Transverse colon (tissue), 4 donors: Measurements from ENCODE around the gene ZCCHC4. TPM values are rescaled to one million over a fixed set of nuclear protein-coding genes. Genes with fewer than 3 reads are reported as not detected.
A peak's percentile ranks its signal among the peaks of the same experiment; 100 is the strongest.

Experiments
- DNase-seq: peaks from one replicate; pipeline ENCODE4 v3.0.0-alpha.2; 2019
- H3K27ac ChIP-seq, 4 donors: fragments of 200-600 bp; sonication (generic); 2 replicates each; pipeline ENCODE4 v1.5.1; 2016 to 2018; ENCODE audit warnings: inconsistent platforms in 4 of 4
- H3K27me3 ChIP-seq: fragments of 200-600 bp; sonication (generic); 2 replicates; pipeline ENCODE4 v1.5.1; 2017; ENCODE audit warnings: inconsistent platforms
- H3K36me3 ChIP-seq, 4 donors: fragments of 200-600 bp; sonication (generic); 2 replicates each; pipeline ENCODE4 v1.5.1; 2017 to 2019; ENCODE audit warnings: inconsistent platforms in 4 of 4
- H3K4me1 ChIP-seq, 4 donors: fragments of 200-600 bp; sonication (generic); 2 replicates each; pipeline ENCODE4 v1.5.1; 2017 to 2020; ENCODE audit warnings: inconsistent platforms in 4 of 4
- H3K4me3 ChIP-seq, 4 donors: fragments of 200-600 bp; sonication (generic); 1 replicate in 1 of 4; 2 replicates in 3 of 4; pipeline versions ENCODE4 v1.5.1 to v1.6.1; 2017 to 2019; ENCODE audit warnings: inconsistent platforms in 4 of 4
- H3K9me3 ChIP-seq, 2 donors: fragments of 200-600 bp; sonication (generic); 2 replicates each; pipeline ENCODE4 v1.5.1; 2017 to 2019; ENCODE audit warnings: inconsistent platforms in 2 of 2
- CTCF ChIP-seq, 5 experiments: fragments of 200-600 bp in 3 of 5; fragments of 450-650 bp in 2 of 5; sonication (generic) in 3 of 5; IDR thresholded peaks; 1 replicate in 2 of 5; 2 replicates in 3 of 5; pipeline ENCODE4 v1.5.1; 2016 to 2017; ENCODE audit warnings: antibody characterized with exemption in 5 of 5, inconsistent platforms in 3 of 5, mild to moderate bottlenecking in 2 of 5, moderate library complexity in 1 of 5
- EP300 ChIP-seq: sonication (generic); formaldehyde crosslinking; IDR thresholded peaks from one replicate; pipeline ENCODE4 v1.6.1; 2017; ENCODE audit warnings: antibody characterized with exemption, low read depth
- POLR2A ChIP-seq: fragments of 450-650 bp; IDR thresholded peaks from one replicate; pipeline ENCODE4 v1.6.1; 2016; ENCODE audit warnings: antibody characterized with exemption, mild to moderate bottlenecking, moderate library complexity
- POLR2AphosphoS5 ChIP-seq, 3 donors: sonication (generic); formaldehyde crosslinking; IDR thresholded peaks; one replicate each; pipeline ENCODE4 v1.6.1; 2016; ENCODE audit warnings: antibody characterized with exemption in 3 of 3
- WGBS, 2 donors: methylation state at CpG; one replicate each; pipeline ENCODE4 v1.1.5; 2018; ENCODE audit warnings: low coverage in 1 of 2; 5-methylcytosine and 5-hydroxymethylcytosine counted together
- in situ Hi-C, 4 donors: fragments of 200-750 bp; cut with MboI; loops; one replicate each; pipeline versions ENCODE4 v1.15.0 to v1.15.1; 2017; ENCODE audit warnings: low sequenced_read_pairs in 3 of 4, low pct_ligation_motif_present in 1 of 4, low pct_unique_long_range_greater_than_20kb in 1 of 4
- intact Hi-C: fragments of 100-400 bp; cut with DNase I; formaldehyde crosslinking; loops from one replicate; pipeline ENCODE4 v1.15.1; 2023; ENCODE audit warnings: low total_unique reads
- total RNA-seq, 4 donors: library from RNA; depleted of rRNA; stranded (reverse); fragments of >200 nt; gene quantifications; one replicate each; pipeline ENCODE4 v1.1.0, GENCODE V29; 2016

The ZCCHC4 gene
- total RNA-seq, 4 donors from 2014 or later = 11.2 to 21.7 (median 14.3) TPM

GRCh38 chr4:25310066-25310802, 2.3 kb upstream of the ZCCHC4 start:
- TF ChIP-seq EP300 (no peak), POLR2AphosphoS5 (IDR thresholded peaks at IDR 0.05) (no peak)
- Histone ChIP-seq H3K4me1 (peaks cover 6 to 13% (median 8%) of the 10 kb centered on the region in 4 donors), H3K9me3 (no peaks in the 10 kb centered on the region), H3K27me3 (no peaks in the 10 kb centered on the region), H3K27ac (no peak overlapping the region), H3K36me3 (no peaks in the 10 kb centered on the region), H3K4me3 (no peak overlapping the region)
- in situ Hi-C loops (loop anchor here in 1 of 4 donors (25.0 kb wide), 1 partner anchor 98 kb away; no protein-coding TSS in a partner anchor), intact Hi-C loops (no loop called here)
- no peak for DNase-seq
- WGBS, 2 donors = 66 to 67% methylated on average over 4 of the region's 4 CpGs

GRCh38 chr4:25310803-25311166, 1.8 kb upstream of the ZCCHC4 start:
- no peak overlapping the region for H3K4me3 ChIP-seq
- no peaks in the 10 kb centered on the region for H3K27me3 ChIP-seq
- no peaks in the 10 kb centered on the region for H3K36me3 ChIP-seq
- in situ Hi-C loops (loop anchor here in 1 of 4 donors (25.0 kb wide), 1 partner anchor 98 kb away; no protein-coding TSS in a partner anchor), intact Hi-C loops (no loop called here)
- peak overlapping the region in 1 of 4 donors; percentile 5 for H3K27ac ChIP-seq
- 54 to 58% methylated on average over 1 of the region's 1 CpG for WGBS, 2 donors
- DNase-seq = no peak
- H3K4me1 ChIP-seq = peaks cover 6 to 13% (median 8%) of the 10 kb centered on the region in 4 donors
- TF ChIP-seq POLR2AphosphoS5 (IDR thresholded peaks at IDR 0.05) = no peak
- TF ChIP-seq CTCF (IDR thresholded peaks at IDR 0.05) = no peak
- no peak for TF ChIP-seq POLR2A
- TF ChIP-seq EP300 = no peak
- H3K9me3 ChIP-seq = no peaks in the 10 kb centered on the region

GRCh38 chr4:25313201-25313895, 774 bp downstream of the ZCCHC4 start:
- intact Hi-C loops (no loop called here), in situ Hi-C loops (loop anchor here in 1 of 4 donors (25.0 kb wide), 1 partner anchor 101 kb away; no protein-coding TSS in a partner anchor)

GRCh38 chr4:25320336-25320735, 7.8 kb downstream of the ZCCHC4 start:
- in situ Hi-C loops (loop anchor here in 1 of 4 donors (25.0 kb wide), 1 partner anchor 108 kb away; no protein-coding TSS in a partner anchor), intact Hi-C loops (no loop called here)
- TF ChIP-seq CTCF (IDR thresholded peaks at IDR 0.05) (no peak), EP300 (no peak), POLR2A (no peak), POLR2AphosphoS5 (IDR thresholded peaks at IDR 0.05) (no peak)
- H3K4me3 ChIP-seq = no peak overlapping the region
- H3K4me1 ChIP-seq = no peaks in the 10 kb centered on the region
- H3K9me3 ChIP-seq = no peaks in the 10 kb centered on the region
- no peaks in the 10 kb centered on the region for H3K36me3 ChIP-seq
- H3K27me3 ChIP-seq = no peaks in the 10 kb centered on the region
- DNase-seq = no peak
- 82 to 83% methylated on average over 2 of the region's 2 CpGs for WGBS, 2 donors
- H3K27ac ChIP-seq = no peak overlapping the region

More at GRCh38 chr4:25313201-25313895, 774 bp downstream of the ZCCHC4 start:
- H3K36me3 ChIP-seq = no peaks in the 10 kb centered on the region
- peaks cover 6 to 13% (median 8%) of the 10 kb centered on the region in 4 donors for H3K4me1 ChIP-seq
- H3K4me3 ChIP-seq = peak overlapping the region; percentile 33 to 84 (median 66)
- TF ChIP-seq POLR2AphosphoS5 (IDR thresholded peaks at IDR 0.05) (no peak), EP300 (no peak), POLR2A (no peak), CTCF (IDR thresholded peaks at IDR 0.05) (no peak)
- 20 to 28% methylated on average over 14 to 23 of the region's 23 CpGs for WGBS, 2 donors
- no peak for DNase-seq
- no peaks in the 10 kb centered on the region for H3K9me3 ChIP-seq
- no peaks in the 10 kb centered on the region for H3K27me3 ChIP-seq
- peak overlapping the region; percentile 77 to 90 (median 84) for H3K27ac ChIP-seq
